Body of pancreas (tissue), 4 donors: ENCODE results near the gene ZBBX.

Experiments used
- CTCF ChIP-seq, 7 experiments: fragments of 450-650 bp in 4 of 7; fragments of 200-600 bp in 3 of 7; sonication (generic) in 3 of 7; IDR thresholded peaks; one replicate each; pipeline ENCODE4 v1.5.1; 2016 to 2019; ENCODE audit warnings: antibody characterized with exemption in 7 of 7
- POLR2A ChIP-seq, 3 donors: fragments of 450-650 bp; IDR thresholded peaks; one replicate each; pipeline ENCODE4 v1.6.1; 2016; ENCODE audit warnings: antibody characterized with exemption in 3 of 3, mild to moderate bottlenecking in 2 of 3

- no peak for TF ChIP-seq CTCF (IDR thresholded peaks at IDR 0.05)
- no peak for TF ChIP-seq POLR2A (IDR thresholded peaks at IDR 0.05)
Observed at GRCh38 chr3:167323572-167323971, 56.5 kb downstream of the ZBBX start.
